Prostate gland (tissue), 2 donors: ENCODE results near the gene MPL.

ENCODE experiments used
- CTCF ChIP-seq, 4 experiments: fragments of 200-600 bp in 2 of 4; fragments of 450-650 bp in 2 of 4; sonication (generic) in 2 of 4; IDR thresholded peaks; 1 replicate in 3 of 4; 2 replicates in 1 of 4; pipeline ENCODE4 v1.5.1; 2016 to 2019; ENCODE audit warnings: antibody characterized with exemption in 4 of 4, mild to moderate bottlenecking in 2 of 4, moderate library complexity in 2 of 4
- POLR2A ChIP-seq: fragments of 450-650 bp; IDR thresholded peaks from one replicate; pipeline ENCODE4 v1.6.1; 2016; ENCODE audit warnings: antibody characterized with exemption, mild to moderate bottlenecking
- POLR2AphosphoS5 ChIP-seq: sonication (generic); formaldehyde crosslinking; IDR thresholded peaks from one replicate; pipeline ENCODE4 v1.6.1; 2017; ENCODE audit warnings: antibody characterized with exemption

GRCh38 chr1:43357251-43357650, 19.6 kb downstream of the MPL start:
- TF ChIP-seq CTCF (IDR thresholded peaks at IDR 0.05): no peak
- TF ChIP-seq POLR2AphosphoS5: no peak
- no peak for TF ChIP-seq POLR2A
